IMR-90 (cell line): ENCODE data around the gene C16orf87. TPM values are rescaled to one million over a fixed set of nuclear protein-coding genes. Genes with fewer than 3 reads are reported as not detected.
A peak's percentile ranks its signal among the peaks of the same experiment; 100 is the strongest.

Experiments used
- ATAC-seq: fragments of 200-7000 bp; cut with Tn5 transposase; 2 replicates; pipeline ENCODE4 v1.9.1; 2020; ENCODE audit warnings: low read depth, mild to moderate bottlenecking, moderate library complexity
- BruUV-seq: library from RNA; stranded (reverse); fragments of 400-500 nt; replicated peaks from 2 replicates; lab custom pipeline; 2021; lab: Mats Ljungman, UMichigan
- CTCF ChIA-PET: fragments of 300-600 bp; formaldehyde crosslinking; extraction: SDS; loops from one replicate; lab custom pipeline; 2021; ENCODE audit warnings: antibody characterized with exemption; lab: Yijun Ruan, JAX
- POLR2A ChIA-PET: fragments of 300-600 bp; sonication (Branson Sonifier 250); formaldehyde crosslinking; loops from one replicate; lab custom pipeline; 2022; ENCODE audit warnings: antibody characterized with exemption; ENCODE audit not compliant: unreplicated experiment; lab: Charles Lee
- DNase-seq: peaks from one replicate; pipeline ENCODE4 v3.0.0; 2013
- H2AFZ ChIP-seq: replicated peaks from 2 replicates; pipeline ENCODE3; 2013; ENCODE audit warnings: low read length, mild to moderate bottlenecking; ENCODE audit not compliant: poor library complexity
- H2AK5ac ChIP-seq: 2 replicates; pipeline ENCODE4 v1.6.1; 2013; ENCODE audit warnings: low read depth, low read length, inconsistent platforms
- H2AK9ac ChIP-seq: replicated peaks from 2 replicates; pipeline ENCODE3; 2013; ENCODE audit warnings: mild to moderate bottlenecking, low read depth, low read length, moderate library complexity; ENCODE audit not compliant: poor library complexity
- H2BK120ac ChIP-seq: 2 replicates; pipeline ENCODE4 v1.6.1; 2013; ENCODE audit warnings: low read depth, low read length, inconsistent platforms
- H2BK15ac ChIP-seq: 3 replicates; pipeline ENCODE4 v1.6.1; 2013; ENCODE audit warnings: low read depth, low read length, inconsistent platforms
- H2BK20ac ChIP-seq: 2 replicates; pipeline ENCODE4 v1.6.1; 2013; ENCODE audit warnings: low read depth, mild to moderate bottlenecking, inconsistent platforms, low read length, moderate library complexity
- H2BK5ac ChIP-seq: 2 replicates; pipeline ENCODE4 v1.6.1; 2013; ENCODE audit warnings: mild to moderate bottlenecking, low read depth, low read length, inconsistent platforms; ENCODE audit not compliant: poor library complexity, severe bottlenecking
- H3K14ac ChIP-seq: replicated peaks from 2 replicates; pipeline ENCODE4 v1.6.1; 2013; ENCODE audit warnings: low read depth, low read length, inconsistent platforms
- H3K18ac ChIP-seq: 2 replicates; pipeline ENCODE4 v1.6.1; 2013; ENCODE audit warnings: low read depth, low read length, control low read depth
- H3K23ac ChIP-seq: 2 replicates; pipeline ENCODE4 v1.6.1; 2013; ENCODE audit warnings: low read depth, low read length, inconsistent platforms
- H3K27ac ChIP-seq: 2 replicates; pipeline ENCODE4 v1.5.1; 2013; ENCODE audit warnings: mild to moderate bottlenecking, control low read depth, low read length; ENCODE audit not compliant: insufficient read depth
- H3K27me3 ChIP-seq: 2 replicates; pipeline ENCODE4 v1.6.1; 2013; ENCODE audit warnings: low read length; ENCODE audit not compliant: control insufficient read depth, insufficient read depth
- H3K36me3 ChIP-seq: 2 replicates; pipeline ENCODE4 v1.6.1; 2013; ENCODE audit warnings: low read length, mixed read lengths; ENCODE audit not compliant: control insufficient read depth, insufficient read depth
- H3K4ac ChIP-seq: 2 replicates; pipeline ENCODE4 v1.6.1; 2013; ENCODE audit warnings: low read depth, low read length, inconsistent platforms
- H3K4me1 ChIP-seq: 2 replicates; pipeline ENCODE4 v1.6.1; 2013; ENCODE audit warnings: low read length, mixed read lengths; ENCODE audit not compliant: control insufficient read depth, insufficient read depth
- H3K4me2 ChIP-seq: 2 replicates; pipeline ENCODE4 v1.6.1; 2013; ENCODE audit warnings: low read depth, mild to moderate bottlenecking, control low read depth, low read length, moderate library complexity
- H3K4me3 ChIP-seq: 2 replicates; pipeline ENCODE4 v1.5.1; 2013; ENCODE audit warnings: low read depth, mild to moderate bottlenecking, control low read depth, low read length, moderate library complexity; ENCODE audit not compliant: insufficient read depth
- H3K56ac ChIP-seq: 2 replicates; pipeline ENCODE4 v1.6.1; 2013; ENCODE audit warnings: low read length, inconsistent platforms; ENCODE audit not compliant: insufficient read depth; ENCODE audit errors: extremely low read depth
- H3K79me1 ChIP-seq, 2 experiments: 2 replicates each; pipeline ENCODE4 v1.6.1; 2013; ENCODE audit warnings: low read length in 2 of 2, inconsistent platforms in 1 of 2, low read depth in 1 of 2
- H3K9ac ChIP-seq: 2 replicates; pipeline ENCODE4 v1.6.1; 2013; ENCODE audit warnings: low read depth, low read length, control low read depth
- H3K9me1 ChIP-seq: 2 replicates; pipeline ENCODE4 v1.6.1; 2013; ENCODE audit warnings: low read length, inconsistent platforms; ENCODE audit not compliant: insufficient read depth
- H3K9me3 ChIP-seq: 2 replicates; pipeline ENCODE4 v1.6.1; 2013; ENCODE audit warnings: low read length; ENCODE audit not compliant: control insufficient read depth, insufficient read depth
- H4K20me1 ChIP-seq: 2 replicates; pipeline ENCODE4 v1.6.1; 2013; ENCODE audit warnings: low read length, inconsistent platforms; ENCODE audit not compliant: insufficient read depth
- H4K5ac ChIP-seq: 2 replicates; pipeline ENCODE4 v1.6.1; 2013; ENCODE audit warnings: mild to moderate bottlenecking, low read depth, low read length, control low read depth
- H4K8ac ChIP-seq, 2 experiments: 2 replicates each; pipeline ENCODE4 v1.6.1; 2013; ENCODE audit warnings: low read depth in 2 of 2, low read length in 2 of 2, control low read depth in 1 of 2, inconsistent platforms in 1 of 2
- H4K91ac ChIP-seq: 2 replicates; pipeline ENCODE4 v1.6.1; 2013; ENCODE audit warnings: low read depth, low read length, inconsistent platforms; ENCODE audit not compliant: insufficient read depth
- CHD1 ChIP-seq: IDR thresholded peaks from 2 replicates; pipeline ENCODE4 v1.6.1; 2012; ENCODE audit warnings: low read depth, low read length, improper control_type of control experiment
- MAZ ChIP-seq: IDR thresholded peaks from 2 replicates; pipeline ENCODE4 v1.6.1; 2012; ENCODE audit warnings: low read depth, mild to moderate bottlenecking, low read length, improper control_type of control experiment, moderate library complexity, borderline replicate concordance
- MXI1 ChIP-seq: IDR thresholded peaks from 2 replicates; pipeline ENCODE4 v1.6.1; 2012; ENCODE audit warnings: low read depth, mild to moderate bottlenecking, low read length, moderate library complexity, borderline replicate concordance
- NFE2L2 ChIP-seq: fragments of 150-350 bp; IDR thresholded peaks from 2 replicates; pipeline ENCODE4 v1.6.1; 2016; ENCODE audit warnings: low read depth, mild to moderate bottlenecking, low read length
- RCOR1 ChIP-seq: IDR thresholded peaks from 2 replicates; pipeline ENCODE4 v1.6.1; 2012; ENCODE audit warnings: mild to moderate bottlenecking, low read length, improper control_type of control experiment; ENCODE audit not compliant: insufficient replicate concordance
- WGBS, 2 experiments: methylation state at CpG; one replicate each; pipeline versions ENCODE4 v1.1.5 to v1.1.7; 2013; ENCODE audit warnings: missing lambda C conversion rate in 2 of 2; ENCODE audit not compliant: insufficient read length in 1 of 2; ENCODE audit errors: extremely low coverage in 2 of 2; 5-methylcytosine and 5-hydroxymethylcytosine counted together
- dilution Hi-C: fragments of 300-500 bp; cut with HindIII; formaldehyde crosslinking; loops from one replicate; pipeline ENCODE4 v1.14.3; 2018; ENCODE audit warnings: low sequenced_read_pairs; ENCODE audit not compliant: unreplicated experiment
- in situ Hi-C: fragments of 300-500 bp; cut with MboI; formaldehyde crosslinking; loops from 3 replicates; pipeline ENCODE4 v1.14.3; 2019; ENCODE audit warnings: low sequenced_read_pairs, inconsistent platforms, mixed read lengths
- intact Hi-C: fragments of 100-400 bp; cut with micrococcal nuclease; formaldehyde crosslinking; loops from 2 replicates; pipeline ENCODE4 v1.10.0; 2022
- polyA plus RNA-seq, 3 experiments: library from polyadenylated mRNA; depleted of rRNA; stranded (reverse); fragments of >200 nt; gene quantifications; 2 replicates each; pipeline ENCODE4 v1.2.3, GENCODE V29; 2012; ENCODE audit warnings: low replicate concordance in 1 of 3
- total RNA-seq: library from RNA; depleted of rRNA; stranded (reverse); fragments of >200 nt; gene quantifications from 2 replicates; pipeline ENCODE4 v1.2.3, GENCODE V29; 2012
- TF ChIP-seq, protein P1 (sequence below): fragments of 150-350 bp; IDR thresholded peaks from 2 replicates; pipeline ENCODE4 v1.6.1; 2017; ENCODE audit warnings: mild to moderate bottlenecking, antibody characterized with exemption, low read length, low read depth

The C16orf87 gene
- total and polyA plus RNA-seq, 2 of the 4 experiments (the other 2 are of a cell fraction): 6.3 to 8.1 TPM

DNA sequence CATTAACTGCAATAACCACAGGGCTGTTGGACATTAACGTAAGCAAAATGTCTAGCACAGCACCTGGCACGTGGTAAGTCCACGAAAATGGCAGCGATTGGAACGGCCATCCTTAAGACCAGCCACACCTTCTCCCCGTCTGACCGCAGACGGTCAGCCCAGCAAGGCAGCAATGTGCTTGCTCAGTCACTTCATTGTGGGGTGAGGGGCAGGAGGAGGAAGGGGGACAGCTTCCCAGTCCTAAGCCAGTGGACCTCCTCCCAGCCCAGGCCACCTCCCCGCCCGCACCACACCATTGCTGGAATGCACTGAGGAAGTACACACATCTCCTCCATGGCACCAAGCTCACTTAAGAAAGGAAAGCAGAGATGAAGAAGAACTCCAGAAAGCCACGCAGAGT, 74.2 kb downstream of the C16orf87 start:
- no peak overlapping the region for H4K91ac ChIP-seq
- no peak overlapping the region for H3K18ac ChIP-seq
- H3K4me2 ChIP-seq: no peak overlapping the region
- DNase-seq (no peak), ATAC-seq (no peak)
- peaks cover 14% of the 10 kb centered on the region; the same call in 1 of the 2 replicates for H3K4me1 ChIP-seq
- H3K9me1 ChIP-seq: peaks cover 3% of the 10 kb centered on the region; the same call in 1 of the 2 replicates
- H2BK15ac ChIP-seq: no peak overlapping the region
- H3K56ac ChIP-seq: no peak overlapping the region
- H4K5ac ChIP-seq: no peak overlapping the region
- H2AK9ac ChIP-seq: no peak overlapping the region
- no peak overlapping the region for H3K27ac ChIP-seq
- no peak overlapping the region for H3K9ac ChIP-seq
- intact Hi-C loops (no loop called here), in situ Hi-C loops (no loop called here), dilution Hi-C loops (no loop called here)
- no peaks in the 10 kb centered on the region for H3K9me3 ChIP-seq
- BruUV-seq: no TSS peak
- no peak overlapping the region for H2BK5ac ChIP-seq
- H3K4ac ChIP-seq: no peak overlapping the region
- no peaks in the 10 kb centered on the region for H3K36me3 ChIP-seq
- H4K20me1 ChIP-seq: no peaks in the 10 kb centered on the region
- no peak overlapping the region for H3K4me3 ChIP-seq
- H3K79me1 ChIP-seq: no peaks in the 10 kb centered on the region
- peaks cover 5% of the 10 kb centered on the region; the same call in 1 of the 2 replicates for H3K27me3 ChIP-seq
- ChIA-PET POLR2A (no interaction called here), CTCF (no interaction called here)
- H3K23ac ChIP-seq: no peak overlapping the region
- H2AK5ac ChIP-seq: no peak overlapping the region; the same call in 1 of the 2 replicates
- peak overlapping the region; percentile 36 for H2AFZ ChIP-seq
- 80% methylated on average over 1 of the region's 11 CpGs; no CpG with 5 or more reads in 1 of the 2 experiments for WGBS, 2 experiments
- H2BK120ac ChIP-seq: no peak overlapping the region
- TF ChIP-seq CHD1: no peak
- TF ChIP-seq MAZ: no peak
- no peak for TF ChIP-seq NFE2L2
- no peak for TF ChIP-seq RCOR1
- TF ChIP-seq, protein P1, sequence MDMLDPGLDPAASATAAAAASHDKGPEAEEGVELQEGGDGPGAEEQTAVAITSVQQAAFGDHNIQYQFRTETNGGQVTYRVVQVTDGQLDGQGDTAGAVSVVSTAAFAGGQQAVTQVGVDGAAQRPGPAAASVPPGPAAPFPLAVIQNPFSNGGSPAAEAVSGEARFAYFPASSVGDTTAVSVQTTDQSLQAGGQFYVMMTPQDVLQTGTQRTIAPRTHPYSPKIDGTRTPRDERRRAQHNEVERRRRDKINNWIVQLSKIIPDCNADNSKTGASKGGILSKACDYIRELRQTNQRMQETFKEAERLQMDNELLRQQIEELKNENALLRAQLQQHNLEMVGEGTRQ: no peak
- TF ChIP-seq MXI1: no peak
- H4K8ac ChIP-seq: no peak overlapping the region
- H3K14ac ChIP-seq: no peak overlapping the region
- H2BK20ac ChIP-seq: no peak overlapping the region
